ENCODE data around the gene BPI. TPM values are rescaled to one million over a fixed set of nuclear protein-coding genes. Genes with fewer than 3 reads are reported as not detected.

The BPI gene
- total and polyA plus RNA-seq, 2 donors (not counting 1 experiment from before 2014, with no cell fraction given): not detected

GRCh38 chr20:38286586-38287531 is 17.1 kb upstream of the BPI start:
- H3K4me2 ChIP-seq (ENCODE audit: extremely low read depth, insufficient read depth, low read length): peak overlapping the region; percentile 55
- H4K20me1 ChIP-seq (ENCODE audit: control insufficient read depth, extremely low read depth, insufficient read depth, low read length): no peaks in the 10 kb centered on the region
- H3K79me2 ChIP-seq (ENCODE audit: control insufficient read depth, insufficient read depth, low read length): no peaks in the 10 kb centered on the region
- H3K4me1 ChIP-seq (ENCODE audit: control insufficient read depth, extremely low read depth, insufficient read depth, low read length): peaks cover 5% of the 10 kb centered on the region
- H3K4me3 ChIP-seq (replicated peaks in 1 of 4; ENCODE audit: control extremely low read depth in 1 of 4, insufficient read depth in 1 of 4, low read depth in 3 of 4, low read length in 4 of 4): no peak overlapping the region
- H3K27me3 ChIP-seq (ENCODE audit: control insufficient read depth, insufficient read depth, low read length): peaks cover 3% of the 10 kb centered on the region
- H3K9me3 ChIP-seq (ENCODE audit: control insufficient read depth, insufficient read depth, low read depth, low read length): no peaks in the 10 kb centered on the region
- TF ChIP-seq EZH2 (IDR thresholded peaks at IDR 0.05; ENCODE audit: low read length, missing control alignments): no peak
- no peak for TF ChIP-seq CTCF (conservative IDR thresholded peaks at IDR 0.05 in 1 of 2, IDR thresholded peaks at IDR 0.05 in 1 of 2; ENCODE audit: low read depth in 1 of 2, low read length in 2 of 2)
- no peak overlapping the region for H3K9ac ChIP-seq (ENCODE audit: insufficient read depth, low read length)
- no peak overlapping the region for H3K27ac ChIP-seq (ENCODE audit: insufficient read depth, low read length)
- DNase-seq (ENCODE audit: low read depth in 2 of 2): peak in 1 of 2 donors; percentile 72
- H2AFZ ChIP-seq (ENCODE audit: low read length): no peak overlapping the region
- no peaks in the 10 kb centered on the region for H3K36me3 ChIP-seq (ENCODE audit: control insufficient read depth, insufficient read depth, low read length)

GRCh38 chr20:38290829-38291814 is 12.8 kb upstream of the BPI start:
- Histone ChIP-seq H3K36me3 (ENCODE audit: control insufficient read depth, insufficient read depth, low read length) (no peaks in the 10 kb centered on the region), H3K4me3 (replicated peaks in 1 of 4; ENCODE audit: control extremely low read depth in 1 of 4, insufficient read depth in 1 of 4, low read depth in 3 of 4, low read length in 4 of 4) (peak overlapping the region in 1 of 4 experiments; percentile 14)

More at GRCh38 chr20:38290829-38291814, 12.8 kb upstream of the BPI start:
- Histone ChIP-seq H3K27ac (ENCODE audit: insufficient read depth, low read length) (no peak overlapping the region), H3K9ac (ENCODE audit: insufficient read depth, low read length) (no peak overlapping the region), H3K4me1 (ENCODE audit: control insufficient read depth, extremely low read depth, insufficient read depth, low read length) (peaks cover 5% of the 10 kb centered on the region), H3K27me3 (ENCODE audit: control insufficient read depth, insufficient read depth, low read length) (peaks cover 12% of the 10 kb centered on the region), H2AFZ (ENCODE audit: low read length) (no peak overlapping the region), H4K20me1 (ENCODE audit: control insufficient read depth, extremely low read depth, insufficient read depth, low read length) (no peaks in the 10 kb centered on the region), H3K4me2 (ENCODE audit: extremely low read depth, insufficient read depth, low read length) (peak overlapping the region; percentile 13), H3K9me3 (ENCODE audit: control insufficient read depth, insufficient read depth, low read depth, low read length) (no peaks in the 10 kb centered on the region), H3K79me2 (ENCODE audit: control insufficient read depth, insufficient read depth, low read length) (no peaks in the 10 kb centered on the region)
- TF ChIP-seq EZH2 (IDR thresholded peaks at IDR 0.05; ENCODE audit: low read length, missing control alignments) (no peak), CTCF (conservative IDR thresholded peaks at IDR 0.05 in 1 of 2, IDR thresholded peaks at IDR 0.05 in 1 of 2; ENCODE audit: low read depth in 1 of 2, low read length in 2 of 2) (peak; percentile 57 to 58)
- DNase-seq (ENCODE audit: low read depth in 2 of 2): peak; percentile 83 to 91

Measured in fibroblast of lung (primary cell).